Activated CD4-positive, alpha-beta T cell treated with anti-CD3 and anti-CD28 coated beads, Interleukin-2, amount 50 U/mL, for 24 hours (primary cell): Measurements from ENCODE around the gene STAMBPL1.
"Not testable (repeated sequence)": the region's sequence is repeated elsewhere in the genome, so short reads cannot be mapped to it uniquely, and the experiment has no call there.

Source experiments
- DNase-seq, 2 donors: peaks; one replicate each; pipeline ENCODE4 v3.0.0-alpha.2; 2020; ENCODE audit warnings: low read depth in 1 of 2, low spot score in 1 of 2

STAMBPL1 gene

DNA sequence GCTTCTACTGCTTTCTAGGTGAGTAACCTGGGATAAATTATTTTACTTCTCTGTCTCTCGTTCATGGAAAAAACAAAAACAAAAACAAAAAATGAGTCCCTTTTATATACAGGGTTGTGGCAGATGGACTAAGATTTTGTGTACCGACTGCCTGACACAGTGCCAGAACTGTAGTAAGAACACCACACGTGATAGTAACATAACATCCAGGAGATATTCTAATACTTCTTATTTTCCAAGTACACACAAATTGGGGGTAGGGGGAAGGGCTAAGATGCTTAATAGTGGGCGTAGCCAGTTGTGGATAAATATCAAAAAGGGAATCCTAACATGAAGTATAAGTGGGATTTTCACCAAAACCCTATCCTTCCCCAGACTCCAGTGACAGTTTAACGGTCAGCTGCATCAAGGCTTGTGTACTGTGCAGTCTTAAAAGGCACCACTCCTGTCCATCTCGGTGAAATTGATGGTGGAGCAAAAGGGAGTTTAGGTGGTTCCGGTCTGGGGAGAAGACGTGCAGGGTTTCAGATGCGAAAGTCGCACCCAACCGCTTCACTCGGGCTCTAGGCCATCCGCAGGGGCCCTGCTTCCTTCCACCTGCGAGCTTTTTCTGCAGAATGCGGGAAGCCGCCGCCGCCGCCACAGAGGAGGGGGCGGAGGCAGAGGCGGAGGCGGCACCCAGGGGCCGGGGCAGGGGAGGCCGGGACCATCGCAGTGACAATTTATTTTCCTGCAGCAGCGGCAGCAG lies at the start of gene STAMBPL1:
Gene STAMBPL1 (plus strand): TSS at position 712 of the 748 bp plus-strand sequence. CDS start 21,464 bp downstream, outside the sequence.
- DNase-seq = peak in 1 of 2 donors; percentile 61

DNA sequence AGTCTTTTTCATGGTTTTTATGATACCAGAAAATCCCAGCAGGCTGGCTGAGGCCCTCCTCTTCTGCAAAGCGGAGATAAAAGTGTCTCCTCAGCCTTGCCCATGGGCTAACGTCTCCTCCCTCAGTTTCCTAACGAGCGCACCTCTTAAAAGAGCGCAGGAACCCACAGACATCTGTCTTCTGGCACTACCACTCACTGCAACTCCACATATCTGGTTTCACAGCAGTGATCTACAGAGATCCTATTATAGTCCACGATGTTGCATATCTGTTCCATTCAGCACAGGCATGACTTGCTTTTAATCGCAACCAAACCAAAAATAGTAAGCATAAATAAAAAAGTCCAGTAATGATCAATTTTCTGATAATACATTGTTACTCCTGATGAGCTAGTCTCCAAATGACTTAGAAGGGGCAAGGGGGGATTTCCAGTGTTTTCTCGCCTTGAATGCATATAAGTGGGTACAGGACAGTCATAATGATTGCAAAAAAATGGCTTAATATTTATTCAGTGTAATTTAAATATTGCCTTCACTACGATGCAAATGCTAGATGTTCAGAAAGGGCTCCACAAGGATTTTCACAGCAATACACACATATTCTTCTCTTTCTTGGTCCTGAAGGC lies 49.3 kb upstream of the STAMBPL1 start:
- no peak for DNase-seq

DNA sequence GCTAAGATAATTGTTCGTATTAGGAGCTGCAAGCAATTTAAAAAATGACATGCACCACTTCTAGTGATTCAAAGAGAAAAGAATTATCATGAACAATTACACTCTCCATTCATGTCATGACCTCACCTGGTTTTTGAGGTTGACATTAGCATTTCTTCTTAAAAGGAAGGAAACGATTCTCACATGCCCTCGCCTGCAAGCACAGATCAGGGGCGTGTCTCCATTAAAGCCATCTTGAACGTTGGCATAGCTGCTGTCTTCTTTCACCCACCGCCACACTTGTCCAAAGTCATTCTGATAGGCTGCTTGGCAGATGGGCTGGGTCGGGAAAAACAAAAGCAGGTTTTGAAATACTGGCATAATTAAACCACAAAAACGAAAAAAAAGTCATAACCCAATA lies 48.3 kb upstream of the STAMBPL1 start:
- DNase-seq = peak in 1 of 2 donors; percentile 17

- DNase-seq = no peak
Observed at GRCh38 chr10:88832376-88832775, 47.7 kb upstream of the STAMBPL1 start.

GRCh38 chr10:88833156-88833555 lies 46.9 kb upstream of the STAMBPL1 start:
- no peak for DNase-seq

DNA sequence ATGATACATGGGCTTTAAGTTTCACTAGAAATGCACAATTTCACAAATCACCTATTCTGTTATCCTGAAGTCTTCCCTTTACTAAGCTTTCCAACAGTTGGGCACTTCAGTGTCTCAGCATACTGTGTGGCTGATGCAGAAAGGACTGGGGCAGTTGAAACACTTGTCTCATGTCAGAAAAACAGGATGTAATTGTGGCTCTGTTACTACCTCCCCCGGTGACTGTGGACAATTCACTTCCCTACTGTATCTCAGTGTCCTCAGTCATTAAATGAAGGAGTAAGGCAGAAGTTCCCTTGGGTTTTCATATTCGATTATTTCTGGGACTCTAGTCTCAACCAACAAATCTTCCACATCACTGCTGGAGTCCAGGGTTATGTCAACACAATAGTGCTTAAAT lies 46.3 kb upstream of the STAMBPL1 start:
- DNase-seq = no peak

DNA sequence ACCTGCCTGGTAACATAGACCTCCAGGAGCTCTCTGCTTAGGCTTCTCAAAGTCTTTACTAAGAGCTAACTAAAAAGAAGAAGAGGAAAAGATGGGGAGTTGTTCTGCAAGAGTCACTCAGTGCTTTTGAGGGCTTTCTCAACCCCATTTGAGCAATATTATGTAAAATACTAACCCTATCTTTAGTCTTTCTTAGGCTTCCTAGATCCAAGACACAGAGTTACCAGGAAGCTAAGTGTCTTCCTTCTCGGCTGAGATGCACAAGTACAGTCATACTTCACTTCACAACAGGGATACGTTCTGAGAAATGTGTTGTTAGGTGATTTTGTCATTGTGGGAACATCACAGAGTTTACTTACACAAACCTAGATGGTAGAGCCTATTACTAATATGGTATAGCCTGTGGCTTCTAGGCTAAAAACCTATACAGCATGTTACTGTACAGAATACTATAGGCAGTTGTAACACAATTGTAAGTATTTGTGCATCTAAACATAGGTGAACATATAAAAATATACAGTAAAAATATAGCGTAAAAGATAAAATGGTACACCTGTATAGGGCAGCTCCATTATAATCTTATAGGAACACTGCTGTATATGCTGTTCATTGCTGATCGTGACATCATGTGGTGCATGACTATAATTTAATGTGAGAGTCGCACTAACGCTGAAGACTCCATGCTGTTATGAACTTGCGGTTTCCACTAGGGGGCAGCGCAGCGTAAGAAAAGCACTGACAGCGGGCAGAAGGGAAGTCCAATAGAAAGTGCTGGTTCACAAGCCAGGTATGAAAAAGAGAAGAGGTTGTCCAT lies 44.7 kb upstream of the STAMBPL1 start:
- DNase-seq = peak; percentile 55 to 85

GRCh38 chr10:88835910-88836221 lies 44.2 kb upstream of the STAMBPL1 start:
- no peak for DNase-seq

- not testable (repeated sequence) for DNase-seq
Observed at GRCh38 chr10:88837632-88838031, 42.4 kb upstream of the STAMBPL1 start.

GRCh38 chr10:88838766-88839350 lies 41.2 kb upstream of the STAMBPL1 start:
- no peak for DNase-seq

DNA sequence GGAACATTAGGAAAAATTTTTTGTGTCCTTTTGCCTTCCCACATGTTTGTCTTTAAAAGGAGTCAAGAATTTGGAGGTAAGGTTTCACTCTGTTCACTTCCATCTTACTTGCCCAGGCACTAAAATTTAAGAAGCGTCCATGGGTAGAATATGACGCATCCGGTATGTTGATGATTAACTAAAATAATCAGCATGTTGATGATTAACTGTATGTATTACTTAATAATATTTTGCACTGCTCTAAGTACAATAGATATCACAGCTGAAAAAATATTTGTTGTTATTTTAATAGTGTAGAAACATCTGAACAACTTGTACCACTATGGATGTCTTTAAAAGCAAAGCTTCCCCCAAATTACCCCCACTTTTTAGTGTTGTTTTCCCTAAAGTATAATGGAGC lies 39.9 kb upstream of the STAMBPL1 start:
- no peak for DNase-seq

- DNase-seq = no peak
Observed at GRCh38 chr10:88840881-88841280, 39.2 kb upstream of the STAMBPL1 start.

DNA sequence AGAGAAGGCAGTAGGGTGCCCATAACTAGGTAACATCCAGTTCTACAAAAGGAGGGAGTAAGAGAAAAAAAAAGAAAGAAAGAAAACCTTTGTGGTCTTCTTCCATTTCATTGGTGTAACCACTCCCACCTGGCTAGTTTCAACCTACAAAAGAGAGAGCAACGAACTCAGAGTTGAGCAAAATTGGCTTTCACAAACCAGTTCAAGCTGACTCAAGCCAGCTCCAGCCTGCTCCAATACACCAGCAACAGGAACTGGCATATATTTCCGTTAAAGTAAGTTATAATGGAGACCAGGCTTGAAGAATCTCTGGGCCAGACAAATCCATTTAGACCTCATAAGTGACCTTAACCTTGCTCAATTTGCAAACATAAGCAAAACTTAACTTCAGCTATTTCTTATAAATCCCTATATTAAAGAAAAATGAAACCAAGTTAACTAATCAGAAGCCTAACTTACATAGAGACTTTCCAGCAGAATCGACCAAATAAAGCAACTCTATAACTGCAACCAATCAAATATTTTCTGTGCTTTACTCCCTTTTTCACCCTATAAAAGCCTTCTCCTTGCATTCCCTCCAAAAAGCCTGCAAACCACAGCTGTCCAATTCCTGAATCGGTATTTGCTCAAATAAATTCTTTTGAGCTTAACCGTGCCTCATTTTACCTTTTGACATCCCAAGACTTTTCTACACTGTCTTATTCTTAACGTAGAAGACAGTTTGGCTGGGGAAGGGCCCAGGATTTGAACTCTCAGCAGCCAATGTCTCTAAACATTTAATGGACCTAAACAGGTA lies 38.5 kb upstream of the STAMBPL1 start:
- no peak for DNase-seq

- DNase-seq = no peak
Observed at GRCh38 chr10:88843171-88843570, 36.9 kb upstream of the STAMBPL1 start.

DNA sequence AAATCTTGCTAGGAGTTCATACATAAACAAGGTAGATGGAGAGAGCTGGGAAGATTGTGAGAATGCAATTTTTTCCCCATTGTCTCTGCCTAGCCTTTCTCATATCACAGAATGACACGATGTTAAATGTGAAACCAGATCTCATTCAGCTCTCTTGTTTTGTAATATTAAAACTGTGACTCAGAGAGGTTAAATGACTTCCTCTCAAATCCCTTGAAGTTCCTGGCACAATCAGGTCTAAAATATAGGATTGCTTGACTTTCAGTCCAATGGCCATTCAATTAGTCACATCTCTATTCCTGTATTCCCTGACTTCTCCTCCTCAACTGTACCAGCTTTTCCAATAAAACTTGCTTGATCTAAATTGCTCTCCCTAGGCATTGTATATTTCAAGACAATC lies 31.5 kb upstream of the STAMBPL1 start:
- no peak for DNase-seq

GRCh38 chr10:88849234-88849633 lies 30.8 kb upstream of the STAMBPL1 start:
- no peak for DNase-seq

DNA sequence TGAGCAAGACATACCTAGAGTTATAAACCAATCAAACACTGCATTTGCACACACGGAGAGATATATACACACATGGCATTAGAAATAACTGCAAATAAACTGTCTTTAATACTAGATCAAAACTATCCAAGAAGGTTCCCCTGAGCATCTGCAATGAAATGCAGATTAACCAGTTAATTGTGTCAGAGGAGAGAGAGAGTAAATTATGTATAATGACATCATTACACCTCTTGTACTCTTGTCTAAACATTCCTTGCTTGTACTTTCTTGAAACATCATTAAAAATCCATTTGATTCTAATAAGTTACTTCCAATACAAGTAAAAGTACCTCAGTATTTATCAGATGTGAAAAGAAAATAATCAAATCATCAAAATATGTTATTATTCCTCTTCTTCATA lies 29.3 kb upstream of the STAMBPL1 start:
- DNase-seq = no peak

- DNase-seq = no peak
Observed at GRCh38 chr10:88851706-88852105, 28.3 kb upstream of the STAMBPL1 start, which contains the start of gene ANKRD22. Gene ANKRD22 (minus strand): TSS chr10:88851844. CDS start chr10:88851607, 237 bp downstream.

DNA sequence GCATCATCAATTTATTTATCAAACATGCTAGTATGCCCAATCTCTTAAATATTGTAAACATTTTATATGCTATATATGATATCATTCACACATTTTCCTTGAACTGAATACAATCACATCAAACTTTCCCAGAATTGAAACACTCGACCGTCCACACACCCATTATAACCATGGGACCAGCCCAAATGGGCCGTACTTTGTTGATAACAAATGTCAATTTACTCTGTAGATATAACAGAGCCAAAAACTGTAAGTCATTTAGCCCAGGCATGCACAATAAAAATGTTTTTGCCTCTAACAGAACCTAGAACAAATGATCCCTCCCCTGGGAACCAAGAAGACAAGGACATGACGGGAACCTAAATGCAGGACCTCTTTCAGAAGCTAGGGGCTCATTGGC lies 27.7 kb upstream of the STAMBPL1 start:
- DNase-seq = no peak

DNA sequence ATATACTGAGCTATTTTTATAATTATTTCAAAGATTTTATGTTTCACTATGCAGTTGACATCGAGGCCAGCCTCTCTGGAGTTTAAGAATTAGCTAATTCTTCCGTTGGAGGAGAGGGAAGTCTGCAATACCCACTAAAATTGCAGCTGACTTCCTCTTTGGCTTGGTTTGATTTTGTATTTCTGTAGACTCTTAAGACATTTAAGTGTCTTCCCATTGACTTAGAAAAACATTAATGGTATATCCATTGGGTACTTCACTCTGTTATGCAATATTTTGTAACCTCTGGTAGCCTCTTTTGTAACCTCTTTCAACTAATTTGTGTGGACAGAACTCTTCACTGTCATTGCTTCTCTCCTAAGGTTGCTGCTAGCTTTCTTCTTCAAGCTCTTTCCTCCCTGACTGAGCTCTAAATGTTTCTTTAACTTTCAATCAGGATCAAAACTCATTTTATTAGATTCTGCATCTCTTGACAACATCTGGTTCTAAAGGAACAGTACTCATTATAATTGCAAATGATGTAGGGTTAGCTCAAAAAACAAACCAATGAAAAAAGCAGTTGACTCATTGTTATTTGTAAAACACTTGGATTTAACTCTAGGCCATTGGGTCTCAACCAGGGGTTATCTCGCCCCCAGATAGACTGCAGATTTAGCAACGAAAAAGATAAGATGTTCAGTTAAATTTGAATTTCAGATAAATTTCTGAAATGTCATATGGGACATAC lies 26.7 kb upstream of the STAMBPL1 start:
- no peak for DNase-seq
